ENCODE measurements around the gene UACA. TPM values are rescaled to one million over a fixed set of nuclear protein-coding genes. Genes with fewer than 3 reads are reported as not detected.
"Not testable (repeated sequence)": the region's sequence is repeated elsewhere in the genome, so short reads cannot be mapped to it uniquely, and the experiment has no call there.

UACA gene
- total RNA-seq, 4 donors from 2014 or later: 36.1 to 158 (median 47.3) TPM

GRCh38 chr15:70669006-70669602, 94.3 kb downstream of the UACA start:
- ATAC-seq (ENCODE audit: low FRiP score) (no peak), DNase-seq (ENCODE audit: low spot score) (no peak)
- TF ChIP-seq CTCF (IDR thresholded peaks at IDR 0.05): no peak

GRCh38 chr15:70665599-70665998, 97.8 kb downstream of the UACA start:
- DNase-seq (ENCODE audit: low spot score) (no peak), ATAC-seq (ENCODE audit: low FRiP score) (no peak)
- no peak for TF ChIP-seq CTCF (IDR thresholded peaks at IDR 0.05)

- TF ChIP-seq CTCF (IDR thresholded peaks at IDR 0.05): no peak
- no peak for ATAC-seq (ENCODE audit: low FRiP score)
- DNase-seq (ENCODE audit: low spot score): no peak
Observed at GRCh38 chr15:70664494-70664893, 98.9 kb downstream of the UACA start.

- ATAC-seq (ENCODE audit: low FRiP score); DNase-seq (ENCODE audit: low spot score): not testable (repeated sequence)
Observed at GRCh38 chr15:70663069-70663468, 100.3 kb downstream of the UACA start.

- DNase-seq (ENCODE audit: low spot score): no peak
- TF ChIP-seq CTCF (IDR thresholded peaks at IDR 0.05): no peak
- no peak for ATAC-seq (ENCODE audit: low FRiP score)
Observed at GRCh38 chr15:70659662-70660061, 103.7 kb downstream of the UACA start.

GRCh38 chr15:70658641-70659040, 104.7 kb downstream of the UACA start:
- ATAC-seq (ENCODE audit: low FRiP score): no peak
- no peak for TF ChIP-seq CTCF (IDR thresholded peaks at IDR 0.05)
- no peak for DNase-seq (ENCODE audit: low spot score)

GRCh38 chr15:70653426-70653825, 109.9 kb downstream of the UACA start:
- TF ChIP-seq CTCF (IDR thresholded peaks at IDR 0.05): no peak
- DNase-seq (ENCODE audit: low spot score): no peak

More at GRCh38 chr15:70653426-70653825, 109.9 kb downstream of the UACA start:
- ATAC-seq (ENCODE audit: low FRiP score): no peak
